ENCODE measurements around the gene PMFBP1. TPM values are rescaled to one million over a fixed set of nuclear protein-coding genes. Genes with fewer than 3 reads are reported as not detected.

PMFBP1 gene
- total and polyA plus RNA-seq, 3 experiments from 2014 or later = 0.09 to 0.15 (median 0.13) TPM

DNA sequence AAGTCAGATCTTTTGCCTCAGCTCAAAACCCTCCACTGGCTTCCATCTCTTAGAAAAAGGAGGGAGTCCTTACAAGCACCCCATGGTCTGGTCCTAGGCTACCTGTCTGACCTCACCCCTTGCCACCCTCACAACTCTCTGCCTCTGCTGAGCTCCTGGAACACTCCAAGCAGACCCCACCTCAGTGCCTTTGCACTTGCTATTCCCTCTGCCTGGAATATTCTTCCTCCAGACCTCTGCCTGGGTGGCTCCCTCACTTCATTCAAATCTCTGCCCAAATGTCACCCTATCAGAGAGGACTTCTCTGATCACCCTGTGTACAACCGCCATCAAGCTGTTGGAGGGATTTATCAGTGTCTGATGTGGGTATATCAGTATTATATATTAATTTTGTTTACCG lies 37.4 kb downstream of the PMFBP1 start:
- Histone ChIP-seq H3K9me3 (ENCODE audit: low read length) (no peaks in the 10 kb centered on the region), H3K4me1 (ENCODE audit: insufficient read depth, low read length) (no peaks in the 10 kb centered on the region), H3K27me3 (ENCODE audit: insufficient read depth, low read length, poor library complexity, severe bottlenecking) (no peaks in the 10 kb centered on the region), H3K4me3 (ENCODE audit: low read length) (no peak overlapping the region), H3K27ac (ENCODE audit: low read depth, low read length) (no peak overlapping the region), H3K36me3 (ENCODE audit: insufficient read depth, low read length) (no peaks in the 10 kb centered on the region)
- no peak overlapping the region for H3K4me3 Mint-ChIP-seq
- no peaks in the 10 kb centered on the region for H3K36me3 Mint-ChIP-seq
- POLR2A ChIA-PET = no interaction called here
- DNase-seq = no peak
- CTCF ChIA-PET = interaction anchor here (2.0 kb wide), 1 partner anchor 10 kb away, joined by 8 read pairs; no protein-coding TSS in a partner anchor
- H3K9me3 Mint-ChIP-seq = no peaks in the 10 kb centered on the region
- no peak overlapping the region for H3K27ac Mint-ChIP-seq
- peaks cover 0 to 10% of the 10 kb centered on the region in 2 donors for H3K27me3 Mint-ChIP-seq
- no peaks in the 10 kb centered on the region for H3K4me1 Mint-ChIP-seq

- Histone ChIP-seq H3K9me3 (ENCODE audit: low read length) (no peaks in the 10 kb centered on the region), H3K27me3 (ENCODE audit: insufficient read depth, low read length, poor library complexity, severe bottlenecking) (no peaks in the 10 kb centered on the region), H3K4me3 (ENCODE audit: low read length) (no peak overlapping the region), H3K36me3 (ENCODE audit: insufficient read depth, low read length) (no peaks in the 10 kb centered on the region), H3K27ac (ENCODE audit: low read depth, low read length) (no peak overlapping the region), H3K4me1 (ENCODE audit: insufficient read depth, low read length) (no peaks in the 10 kb centered on the region)
- CTCF ChIA-PET = no interaction called here
- H3K4me1 Mint-ChIP-seq = no peaks in the 10 kb centered on the region
- no peaks in the 10 kb centered on the region for H3K9me3 Mint-ChIP-seq
- H3K27me3 Mint-ChIP-seq = peaks cover 0 to 6% of the 10 kb centered on the region in 2 donors
- H3K27ac Mint-ChIP-seq = no peak overlapping the region
- POLR2A ChIA-PET = no interaction called here
- DNase-seq = no peak
- H3K4me3 Mint-ChIP-seq = no peak overlapping the region
- H3K36me3 Mint-ChIP-seq = no peaks in the 10 kb centered on the region
These were observed 39.2 kb downstream of the PMFBP1 start for GRCh38 chr16:72132726-72133125.

GRCh38 chr16:72131036-72131435 lies 40.9 kb downstream of the PMFBP1 start:
- no peak for DNase-seq
- H3K9me3 Mint-ChIP-seq = no peaks in the 10 kb centered on the region
- Histone ChIP-seq H3K9me3 (ENCODE audit: low read length) (no peaks in the 10 kb centered on the region), H3K4me3 (ENCODE audit: low read length) (no peak overlapping the region), H3K36me3 (ENCODE audit: insufficient read depth, low read length) (no peaks in the 10 kb centered on the region), H3K4me1 (ENCODE audit: insufficient read depth, low read length) (no peaks in the 10 kb centered on the region), H3K27me3 (ENCODE audit: insufficient read depth, low read length, poor library complexity, severe bottlenecking) (no peaks in the 10 kb centered on the region), H3K27ac (ENCODE audit: low read depth, low read length) (no peak overlapping the region)
- no peak overlapping the region for H3K4me3 Mint-ChIP-seq
- H3K27me3 Mint-ChIP-seq = no peaks in the 10 kb centered on the region
- no peaks in the 10 kb centered on the region for H3K36me3 Mint-ChIP-seq
- no peaks in the 10 kb centered on the region for H3K4me1 Mint-ChIP-seq
- ChIA-PET POLR2A (no interaction called here), CTCF (no interaction called here)
- H3K27ac Mint-ChIP-seq = peak overlapping the region in 1 of 8 donors; percentile 27

DNA sequence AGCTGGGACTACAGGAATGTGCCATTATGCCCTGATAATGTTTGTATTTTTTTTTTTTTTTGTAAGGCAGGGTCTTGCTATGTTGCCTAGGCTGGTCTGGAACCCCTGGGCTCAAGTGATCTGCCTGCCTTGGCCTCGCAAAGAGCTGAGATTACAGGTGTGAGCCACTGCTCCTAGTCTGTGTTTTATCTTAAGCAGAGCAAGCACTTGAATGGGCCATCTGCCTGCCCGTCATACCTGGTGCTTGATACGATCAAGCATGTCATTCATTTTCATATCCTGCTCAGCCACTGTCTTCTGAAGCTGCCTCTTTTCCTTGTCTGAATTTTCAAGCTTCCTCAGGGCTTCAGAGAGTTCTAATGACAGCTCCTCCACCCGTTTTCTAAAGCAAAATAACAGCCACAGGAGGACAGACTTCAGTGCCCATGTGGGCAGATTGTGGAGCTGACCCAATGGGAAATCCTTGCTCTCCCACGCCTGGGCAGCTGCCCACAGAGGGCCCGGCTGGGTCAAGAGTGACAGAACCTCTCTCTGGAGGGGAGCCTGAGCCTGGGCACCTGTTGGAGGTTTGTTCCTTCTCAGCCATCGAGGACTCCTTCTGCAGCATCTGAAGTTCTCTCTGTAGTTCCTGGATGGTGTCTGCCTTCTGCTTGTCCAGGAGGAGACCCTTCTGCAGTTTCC lies 41.8 kb downstream of the PMFBP1 start:
- CTCF ChIA-PET = no interaction called here
- Mint-ChIP-seq H3K4me1 (no peaks in the 10 kb centered on the region), H3K9me3 (no peaks in the 10 kb centered on the region), H3K27ac (peak overlapping the region in 1 of 8 donors; percentile 40), H3K27me3 (no peaks in the 10 kb centered on the region), H3K4me3 (no peak overlapping the region), H3K36me3 (no peaks in the 10 kb centered on the region)
- no peaks in the 10 kb centered on the region for H3K27me3 ChIP-seq (ENCODE audit: insufficient read depth, low read length, poor library complexity, severe bottlenecking)
- H3K9me3 ChIP-seq (ENCODE audit: low read length) = no peaks in the 10 kb centered on the region
- H3K36me3 ChIP-seq (ENCODE audit: insufficient read depth, low read length) = no peaks in the 10 kb centered on the region
- POLR2A ChIA-PET = no interaction called here
- H3K27ac ChIP-seq (ENCODE audit: low read depth, low read length) = no peak overlapping the region
- H3K4me3 ChIP-seq (ENCODE audit: low read length) = no peak overlapping the region
- no peaks in the 10 kb centered on the region for H3K4me1 ChIP-seq (ENCODE audit: insufficient read depth, low read length)
- no peak for DNase-seq

DNA sequence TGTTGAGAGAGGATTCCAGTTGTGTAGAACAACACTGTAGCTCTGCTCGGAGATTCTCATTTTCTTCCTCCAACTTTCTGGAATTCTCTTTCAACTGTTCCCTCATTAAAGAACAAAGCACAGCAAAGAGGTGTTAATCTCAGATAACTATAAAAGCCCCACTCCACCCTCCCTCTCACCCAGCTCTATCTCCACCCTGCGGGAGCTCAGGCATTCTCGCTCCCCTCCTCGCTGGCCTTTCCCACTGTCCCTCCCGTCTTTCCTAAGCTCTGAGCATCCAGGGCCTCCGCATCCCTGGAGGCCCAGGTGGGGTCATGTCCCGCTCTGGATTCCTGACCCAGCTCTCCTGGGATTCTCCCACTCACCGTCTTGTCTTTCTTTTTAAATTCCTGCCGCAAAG lies 43.3 kb downstream of the PMFBP1 start:
- ChIA-PET CTCF (no interaction called here), POLR2A (no interaction called here)
- no peak overlapping the region for H3K4me3 ChIP-seq (ENCODE audit: low read length)
- no peak for DNase-seq
- H3K27me3 ChIP-seq (ENCODE audit: insufficient read depth, low read length, poor library complexity, severe bottlenecking) = no peaks in the 10 kb centered on the region
- no peaks in the 10 kb centered on the region for H3K9me3 ChIP-seq (ENCODE audit: low read length)
- Mint-ChIP-seq H3K4me3 (no peak overlapping the region), H3K27me3 (no peaks in the 10 kb centered on the region), H3K36me3 (no peaks in the 10 kb centered on the region), H3K9me3 (no peaks in the 10 kb centered on the region), H3K27ac (no peak overlapping the region), H3K4me1 (peaks cover 0 to 3% (median 0%) of the 10 kb centered on the region in 3 donors)
- no peaks in the 10 kb centered on the region for H3K4me1 ChIP-seq (ENCODE audit: insufficient read depth, low read length)
- no peak overlapping the region for H3K27ac ChIP-seq (ENCODE audit: low read depth, low read length)
- H3K36me3 ChIP-seq (ENCODE audit: insufficient read depth, low read length) = no peaks in the 10 kb centered on the region

GRCh38 chr16:72126429-72126765 lies 45.6 kb downstream of the PMFBP1 start:
- DNase-seq = no peak
- Histone ChIP-seq H3K4me3 (ENCODE audit: low read length) (no peak overlapping the region), H3K27me3 (ENCODE audit: insufficient read depth, low read length, poor library complexity, severe bottlenecking) (no peaks in the 10 kb centered on the region), H3K36me3 (ENCODE audit: insufficient read depth, low read length) (no peaks in the 10 kb centered on the region), H3K9me3 (ENCODE audit: low read length) (no peaks in the 10 kb centered on the region), H3K4me1 (ENCODE audit: insufficient read depth, low read length) (no peaks in the 10 kb centered on the region), H3K27ac (ENCODE audit: low read depth, low read length) (no peak overlapping the region)
- no peaks in the 10 kb centered on the region for H3K9me3 Mint-ChIP-seq
- H3K27me3 Mint-ChIP-seq = no peaks in the 10 kb centered on the region
- H3K4me3 Mint-ChIP-seq = no peak overlapping the region
- ChIA-PET POLR2A (no interaction called here), CTCF (no interaction called here)
- H3K27ac Mint-ChIP-seq = no peak overlapping the region
- H3K36me3 Mint-ChIP-seq = no peaks in the 10 kb centered on the region
- H3K4me1 Mint-ChIP-seq = peaks cover 0 to 3% (median 0%) of the 10 kb centered on the region in 3 donors

DNA sequence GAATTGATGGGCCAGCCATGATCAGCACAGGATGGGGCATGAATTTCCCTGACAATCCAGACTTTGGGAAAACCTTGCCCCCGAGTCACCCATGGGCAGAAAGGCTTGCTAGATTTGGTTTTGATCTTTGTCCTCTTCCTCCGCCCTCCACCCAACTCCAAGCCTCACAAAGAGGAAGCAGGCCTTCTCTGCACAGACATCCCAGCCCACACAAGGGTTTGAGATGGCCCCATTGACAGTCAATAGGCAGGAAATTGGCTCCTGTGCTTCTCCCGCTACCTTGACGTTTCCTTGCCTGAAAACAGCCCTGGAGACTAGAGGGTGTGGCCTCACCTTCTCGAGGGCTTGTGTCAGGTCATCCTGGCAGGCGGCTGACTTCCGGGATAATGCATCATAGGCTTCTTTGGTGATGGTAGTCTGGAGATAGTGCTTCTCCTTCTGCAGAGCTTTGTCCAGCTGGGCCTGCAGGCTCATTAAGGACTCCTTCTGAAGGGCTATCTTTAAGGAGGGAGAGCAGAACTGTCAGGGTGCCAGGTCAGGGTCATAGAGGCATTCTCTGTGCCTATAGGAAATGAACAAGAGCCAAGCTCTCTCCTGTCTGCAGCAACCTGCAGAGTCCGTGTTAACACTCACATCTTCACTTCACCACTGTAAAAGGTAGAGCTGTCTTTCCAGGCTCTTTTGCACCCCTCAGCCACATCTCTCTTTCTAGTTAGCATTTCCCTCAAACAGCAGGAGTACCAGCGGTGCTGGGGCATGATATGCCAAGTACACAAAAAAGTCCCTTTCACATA lies 46.1 kb downstream of the PMFBP1 start:
- no peaks in the 10 kb centered on the region for H3K27me3 Mint-ChIP-seq
- H3K9me3 Mint-ChIP-seq = no peaks in the 10 kb centered on the region
- peaks cover 0 to 3% (median 0%) of the 10 kb centered on the region in 3 donors for H3K4me1 Mint-ChIP-seq
- Histone ChIP-seq H3K27ac (ENCODE audit: low read depth, low read length) (no peak overlapping the region), H3K9me3 (ENCODE audit: low read length) (no peaks in the 10 kb centered on the region), H3K4me3 (ENCODE audit: low read length) (no peak overlapping the region), H3K36me3 (ENCODE audit: insufficient read depth, low read length) (no peaks in the 10 kb centered on the region), H3K27me3 (ENCODE audit: insufficient read depth, low read length, poor library complexity, severe bottlenecking) (no peaks in the 10 kb centered on the region), H3K4me1 (ENCODE audit: insufficient read depth, low read length) (no peaks in the 10 kb centered on the region)
- no peaks in the 10 kb centered on the region for H3K36me3 Mint-ChIP-seq
- no peak for DNase-seq
- H3K4me3 Mint-ChIP-seq = no peak overlapping the region
- H3K27ac Mint-ChIP-seq = peak overlapping the region in 1 of 8 donors; percentile 60
- ChIA-PET POLR2A (no interaction called here), CTCF (interaction anchor here (1.4 to 2.2 kb wide), 3 partner anchors 8 to 13 kb away, joined by 6 to 9 read pairs (median 8); no protein-coding TSS in a partner anchor)

GRCh38 chr16:72124761-72125634 lies 47.0 kb downstream of the PMFBP1 start:
- H3K27ac Mint-ChIP-seq = no peak overlapping the region
- CTCF ChIA-PET = interaction anchor here (0.8 to 2.2 kb wide), 7 partner anchors 9 to 46 kb away, joined by 3 to 9 read pairs (median 6); no protein-coding TSS in a partner anchor

More at GRCh38 chr16:72124761-72125634, 47.0 kb downstream of the PMFBP1 start:
- H3K36me3 Mint-ChIP-seq = no peaks in the 10 kb centered on the region
- POLR2A ChIA-PET = no interaction called here
- no peaks in the 10 kb centered on the region for H3K27me3 Mint-ChIP-seq
- Histone ChIP-seq H3K36me3 (ENCODE audit: insufficient read depth, low read length) (no peaks in the 10 kb centered on the region), H3K9me3 (ENCODE audit: low read length) (no peaks in the 10 kb centered on the region), H3K27me3 (ENCODE audit: insufficient read depth, low read length, poor library complexity, severe bottlenecking) (no peaks in the 10 kb centered on the region), H3K27ac (ENCODE audit: low read depth, low read length) (no peak overlapping the region), H3K4me1 (ENCODE audit: insufficient read depth, low read length) (no peaks in the 10 kb centered on the region), H3K4me3 (ENCODE audit: low read length) (no peak overlapping the region)
- peaks cover 0 to 3% (median 0%) of the 10 kb centered on the region in 3 donors for H3K4me1 Mint-ChIP-seq
- H3K4me3 Mint-ChIP-seq = peak overlapping the region in 1 of 7 donors; percentile 61
- H3K9me3 Mint-ChIP-seq = no peaks in the 10 kb centered on the region
- peak; percentile 17 to 64 (median 32) for DNase-seq

Data from CD8-positive, alpha-beta memory T cell (primary cell).